Astrocyte (in vitro differentiated cells and primary cell): ENCODE results near the gene PCGF3.

Source experiments
- CTCF ChIP-seq: IDR thresholded peaks from 2 replicates; pipeline ENCODE4 v1.5.1; 2011; ENCODE audit warnings: low read depth, mild to moderate bottlenecking, inconsistent platforms, low read length, moderate library complexity; ENCODE audit not compliant: insufficient read depth
- EZH2 ChIP-seq: IDR thresholded peaks from 2 replicates; pipeline ENCODE4 v1.6.1; 2012; ENCODE audit warnings: mild to moderate bottlenecking, low read length, inconsistent platforms; ENCODE audit not compliant: insufficient read depth

DNA sequence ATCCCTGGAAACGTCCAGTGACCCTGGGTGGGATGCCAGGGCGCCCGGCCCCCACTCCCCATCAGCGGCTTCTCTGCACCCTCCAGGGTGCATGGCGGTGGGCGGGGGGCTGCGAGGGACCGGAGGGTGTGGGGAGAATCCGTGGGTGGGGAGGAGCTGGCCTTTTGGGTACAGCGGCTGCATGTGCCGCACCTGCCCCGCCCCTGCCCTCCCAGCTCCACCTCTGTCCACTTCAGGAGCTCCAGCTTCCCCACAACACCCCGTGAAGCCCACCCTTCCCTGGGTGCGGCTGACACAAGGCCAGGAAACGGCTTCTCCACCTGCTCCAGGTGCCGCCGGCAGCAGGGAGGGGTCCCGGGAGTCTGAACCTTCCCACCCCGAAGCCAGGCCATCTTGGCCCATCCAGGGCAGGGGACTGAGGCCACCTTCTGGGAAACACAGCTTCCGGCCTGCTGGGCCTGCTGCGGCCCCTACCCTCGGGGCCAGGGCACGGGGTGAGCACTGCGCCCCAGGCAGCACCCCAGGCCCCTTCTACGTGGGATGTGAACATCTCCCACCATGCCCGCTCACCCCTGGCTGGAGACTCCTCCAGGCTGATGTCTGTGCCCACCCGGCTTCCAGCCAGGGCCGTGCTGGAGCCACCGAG lies 85.7 kb downstream of the PCGF3 start:
- TF ChIP-seq CTCF = no peak
- no peak for TF ChIP-seq EZH2
